H1 (cell line): ENCODE data around the gene DIPK2B.

Source experiments
- EZH2 ChIP-seq: fragments of 200-600 bp; sonication (generic); IDR thresholded peaks from 2 replicates; pipeline ENCODE4 v1.7.1; 2012; ENCODE audit warnings: low read depth, mild to moderate bottlenecking, moderate library complexity, low read length, inconsistent platforms; ENCODE audit not compliant: severe bottlenecking
- JUND ChIP-seq: IDR thresholded peaks from 2 replicates; pipeline ENCODE4 v1.6.1; 2011; ENCODE audit warnings: mild to moderate bottlenecking, improper control_type of control experiment, low read length
- KDM1A ChIP-seq: fragments of 200-600, 300-600 bp; sonication (generic); IDR thresholded peaks from 2 replicates; pipeline ENCODE4 v1.7.1; 2016; ENCODE audit warnings: mild to moderate bottlenecking, low read length, borderline replicate concordance
- TF ChIP-seq, protein P1 (sequence below): IDR thresholded peaks from 2 replicates; pipeline ENCODE4 v1.6.1; 2011; ENCODE audit warnings: low read depth, mild to moderate bottlenecking, low read length; ENCODE audit not compliant: insufficient read depth
- TF ChIP-seq, protein P2 (sequence below), 3 experiments: IDR thresholded peaks; 1 replicate in 2 of 3; 2 replicates in 1 of 3; pipeline versions ENCODE4 v1.5.1 to v1.6.1; 2011; ENCODE audit warnings: low read length in 3 of 3, mild to moderate bottlenecking in 3 of 3, inconsistent platforms in 2 of 3, low read depth in 1 of 3, moderate library complexity in 1 of 3; ENCODE audit not compliant: insufficient read depth in 1 of 3; ENCODE audit errors: control extremely low read depth in 1 of 3

DNA sequence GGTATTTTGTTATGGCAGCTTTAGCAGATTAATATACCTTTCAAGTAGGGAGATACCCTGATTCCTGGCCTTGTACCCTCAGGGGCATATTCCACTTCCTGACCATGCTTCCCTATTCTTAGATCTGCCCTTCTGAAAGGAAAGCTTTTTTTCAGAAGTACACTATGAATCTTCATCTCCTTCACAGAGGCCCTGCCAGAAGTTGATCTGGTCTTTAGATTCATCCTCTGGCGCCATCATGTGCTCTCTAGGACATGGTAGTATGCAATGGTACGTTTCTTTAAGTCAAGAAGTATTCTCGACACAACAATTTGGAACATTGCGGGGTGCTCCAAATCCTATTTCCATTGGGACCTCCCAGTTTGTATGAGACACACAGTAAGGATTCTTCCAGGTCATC is 39.6 kb upstream of the DIPK2B start:
- no peak for TF ChIP-seq KDM1A
- TF ChIP-seq, protein P1, sequence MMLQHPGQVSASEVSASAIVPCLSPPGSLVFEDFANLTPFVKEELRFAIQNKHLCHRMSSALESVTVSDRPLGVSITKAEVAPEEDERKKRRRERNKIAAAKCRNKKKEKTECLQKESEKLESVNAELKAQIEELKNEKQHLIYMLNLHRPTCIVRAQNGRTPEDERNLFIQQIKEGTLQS, result no peak
- TF ChIP-seq, protein P2, sequence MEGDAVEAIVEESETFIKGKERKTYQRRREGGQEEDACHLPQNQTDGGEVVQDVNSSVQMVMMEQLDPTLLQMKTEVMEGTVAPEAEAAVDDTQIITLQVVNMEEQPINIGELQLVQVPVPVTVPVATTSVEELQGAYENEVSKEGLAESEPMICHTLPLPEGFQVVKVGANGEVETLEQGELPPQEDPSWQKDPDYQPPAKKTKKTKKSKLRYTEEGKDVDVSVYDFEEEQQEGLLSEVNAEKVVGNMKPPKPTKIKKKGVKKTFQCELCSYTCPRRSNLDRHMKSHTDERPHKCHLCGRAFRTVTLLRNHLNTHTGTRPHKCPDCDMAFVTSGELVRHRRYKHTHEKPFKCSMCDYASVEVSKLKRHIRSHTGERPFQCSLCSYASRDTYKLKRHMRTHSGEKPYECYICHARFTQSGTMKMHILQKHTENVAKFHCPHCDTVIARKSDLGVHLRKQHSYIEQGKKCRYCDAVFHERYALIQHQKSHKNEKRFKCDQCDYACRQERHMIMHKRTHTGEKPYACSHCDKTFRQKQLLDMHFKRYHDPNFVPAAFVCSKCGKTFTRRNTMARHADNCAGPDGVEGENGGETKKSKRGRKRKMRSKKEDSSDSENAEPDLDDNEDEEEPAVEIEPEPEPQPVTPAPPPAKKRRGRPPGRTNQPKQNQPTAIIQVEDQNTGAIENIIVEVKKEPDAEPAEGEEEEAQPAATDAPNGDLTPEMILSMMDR (IDR thresholded peaks at IDR 0.05; ENCODE audit: control extremely low read depth in 1 of 3, insufficient read depth in 1 of 3, low read depth in 1 of 3, low read length in 3 of 3), result no peak; a peak in 1 of 4 replicates
- no peak for TF ChIP-seq EZH2
- no peak for TF ChIP-seq JUND
